GM10266 (cell line): Measurements from ENCODE around the gene ERCC1.

Source experiments
- DNase-seq: peaks from one replicate; pipeline ENCODE4 v3.0.0; 2012; ENCODE audit errors: extremely low spot score
- TF ChIP-seq, protein P1 (sequence below): IDR thresholded peaks from 2 replicates; pipeline ENCODE4 v1.5.1; 2012; ENCODE audit warnings: mild to moderate bottlenecking, low read depth; ENCODE audit not compliant: control insufficient read depth, insufficient read depth; ENCODE audit errors: missing control alignments

Gene ERCC1

DNA sequence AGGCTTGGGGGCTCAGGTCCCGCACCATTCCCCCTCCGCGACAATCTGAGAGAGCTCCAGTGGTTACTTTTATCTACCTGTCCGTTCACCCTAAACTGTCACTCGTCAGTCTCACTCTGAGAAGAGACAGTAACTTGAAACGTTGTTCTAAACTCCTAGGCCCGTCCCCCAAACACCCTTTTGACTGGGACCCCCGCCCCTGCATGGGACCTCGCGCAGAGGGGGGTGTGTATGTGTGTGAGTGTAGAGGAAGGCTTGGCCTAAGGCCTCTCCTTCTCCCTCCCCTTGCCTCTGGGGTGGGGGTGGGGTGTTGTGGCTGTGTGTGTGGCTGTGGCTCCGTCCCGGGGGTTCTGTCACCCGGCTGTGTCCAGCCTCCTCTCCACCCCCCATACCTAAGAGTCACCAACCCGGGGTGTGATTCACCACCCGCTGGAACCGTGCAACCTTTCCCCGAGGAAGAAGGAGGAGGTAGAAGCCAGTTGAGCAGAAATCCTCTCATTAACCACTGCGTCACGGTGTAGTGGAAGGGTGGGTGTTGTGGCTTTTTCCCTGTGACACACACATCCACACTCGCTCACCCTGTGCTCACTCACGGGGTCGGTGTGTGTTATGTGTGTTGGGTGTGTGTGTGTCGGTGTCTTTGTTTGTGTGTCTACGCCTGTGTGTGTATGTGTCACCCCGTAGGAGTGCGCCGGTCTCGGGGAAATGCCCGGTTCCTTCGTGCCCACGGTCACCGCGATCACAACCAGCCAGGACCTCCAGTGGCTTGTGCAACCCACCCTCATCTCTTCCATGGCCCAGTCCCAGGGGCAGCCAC, 46.4 kb upstream of the ERCC1 start:
- TF ChIP-seq, protein P1, sequence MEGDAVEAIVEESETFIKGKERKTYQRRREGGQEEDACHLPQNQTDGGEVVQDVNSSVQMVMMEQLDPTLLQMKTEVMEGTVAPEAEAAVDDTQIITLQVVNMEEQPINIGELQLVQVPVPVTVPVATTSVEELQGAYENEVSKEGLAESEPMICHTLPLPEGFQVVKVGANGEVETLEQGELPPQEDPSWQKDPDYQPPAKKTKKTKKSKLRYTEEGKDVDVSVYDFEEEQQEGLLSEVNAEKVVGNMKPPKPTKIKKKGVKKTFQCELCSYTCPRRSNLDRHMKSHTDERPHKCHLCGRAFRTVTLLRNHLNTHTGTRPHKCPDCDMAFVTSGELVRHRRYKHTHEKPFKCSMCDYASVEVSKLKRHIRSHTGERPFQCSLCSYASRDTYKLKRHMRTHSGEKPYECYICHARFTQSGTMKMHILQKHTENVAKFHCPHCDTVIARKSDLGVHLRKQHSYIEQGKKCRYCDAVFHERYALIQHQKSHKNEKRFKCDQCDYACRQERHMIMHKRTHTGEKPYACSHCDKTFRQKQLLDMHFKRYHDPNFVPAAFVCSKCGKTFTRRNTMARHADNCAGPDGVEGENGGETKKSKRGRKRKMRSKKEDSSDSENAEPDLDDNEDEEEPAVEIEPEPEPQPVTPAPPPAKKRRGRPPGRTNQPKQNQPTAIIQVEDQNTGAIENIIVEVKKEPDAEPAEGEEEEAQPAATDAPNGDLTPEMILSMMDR, result no peak
- no peak for DNase-seq

DNA sequence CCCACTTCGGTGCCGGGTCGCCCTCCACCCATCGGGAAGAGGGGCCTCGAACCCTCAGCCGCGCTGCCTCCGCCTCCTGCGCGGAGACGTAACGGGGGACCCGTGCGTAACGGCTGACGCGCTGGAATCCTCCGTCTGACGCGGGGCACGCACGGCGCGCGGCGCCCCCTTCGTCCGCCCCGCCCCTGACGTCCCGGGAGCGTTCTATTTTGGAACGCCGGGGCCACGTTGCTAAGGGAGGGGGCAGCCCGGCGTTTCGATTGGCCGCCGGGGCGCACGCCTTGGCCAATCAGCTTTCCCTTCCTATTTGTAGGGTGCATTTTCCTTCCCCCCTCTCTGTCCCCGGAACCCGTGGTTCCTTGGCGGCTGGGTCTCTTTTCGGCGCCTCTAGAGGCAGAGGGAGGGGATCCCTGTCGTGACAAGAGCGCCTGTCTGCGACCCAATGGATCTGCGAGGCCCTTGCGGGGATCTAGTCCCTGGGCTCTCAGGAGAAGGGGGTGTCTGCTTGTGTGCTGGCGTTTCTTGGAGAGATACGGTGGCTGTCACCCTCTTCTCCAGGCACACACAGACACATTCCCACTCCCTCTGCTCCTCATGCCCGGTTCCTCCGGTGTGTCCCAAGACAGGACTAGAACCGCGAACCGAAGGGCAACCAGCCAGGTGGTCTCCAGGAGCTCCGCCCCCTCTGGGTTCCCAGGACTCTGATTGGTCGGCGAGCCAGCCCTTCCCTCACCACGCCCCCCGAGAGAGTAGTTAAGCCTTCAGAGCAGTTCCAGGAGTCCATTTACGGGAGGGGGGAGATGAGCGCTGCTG, 45.6 kb upstream of the ERCC1 start:
- DNase-seq, result peak; percentile 97
- TF ChIP-seq, protein P1, result no peak

DNA sequence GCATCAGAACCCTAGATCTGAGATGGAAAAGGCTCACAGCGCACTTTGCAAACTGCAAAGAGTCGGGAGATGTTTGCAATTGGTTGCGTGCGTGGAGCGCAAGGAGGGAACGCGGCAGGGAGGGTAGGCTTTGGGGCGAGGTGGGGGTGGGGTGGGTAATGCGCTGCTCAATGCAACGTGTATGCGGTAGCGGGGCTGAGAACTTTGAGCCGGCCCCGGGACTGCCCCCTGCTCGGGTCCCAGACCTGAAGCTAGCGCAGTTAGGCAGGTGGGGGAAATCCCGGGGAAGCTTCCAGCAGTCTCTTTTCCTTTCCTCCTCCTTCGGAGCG, 45.0 kb upstream of the ERCC1 start:
- DNase-seq, result peak; percentile 54
- TF ChIP-seq, protein P1, result no peak

DNA sequence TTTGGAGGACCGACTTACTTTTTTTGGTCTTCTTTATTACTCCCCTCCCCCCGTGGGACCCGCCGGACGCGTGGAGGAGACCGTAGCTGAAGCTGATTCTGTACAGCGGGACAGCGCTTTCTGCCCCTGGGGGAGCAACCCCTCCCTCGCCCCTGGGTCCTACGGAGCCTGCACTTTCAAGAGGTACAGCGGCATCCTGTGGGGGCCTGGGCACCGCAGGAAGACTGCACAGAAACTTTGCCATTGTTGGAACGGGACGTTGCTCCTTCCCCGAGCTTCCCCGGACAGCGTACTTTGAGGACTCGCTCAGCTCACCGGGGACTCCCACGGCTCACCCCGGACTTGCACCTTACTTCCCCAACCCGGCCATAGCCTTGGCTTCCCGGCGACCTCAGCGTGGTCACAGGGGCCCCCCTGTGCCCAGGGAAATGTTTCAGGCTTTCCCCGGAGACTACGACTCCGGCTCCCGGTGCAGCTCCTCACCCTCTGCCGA, 44.5 kb upstream of the ERCC1 start:
- TF ChIP-seq, protein P1, result no peak
- DNase-seq, result no peak

DNA sequence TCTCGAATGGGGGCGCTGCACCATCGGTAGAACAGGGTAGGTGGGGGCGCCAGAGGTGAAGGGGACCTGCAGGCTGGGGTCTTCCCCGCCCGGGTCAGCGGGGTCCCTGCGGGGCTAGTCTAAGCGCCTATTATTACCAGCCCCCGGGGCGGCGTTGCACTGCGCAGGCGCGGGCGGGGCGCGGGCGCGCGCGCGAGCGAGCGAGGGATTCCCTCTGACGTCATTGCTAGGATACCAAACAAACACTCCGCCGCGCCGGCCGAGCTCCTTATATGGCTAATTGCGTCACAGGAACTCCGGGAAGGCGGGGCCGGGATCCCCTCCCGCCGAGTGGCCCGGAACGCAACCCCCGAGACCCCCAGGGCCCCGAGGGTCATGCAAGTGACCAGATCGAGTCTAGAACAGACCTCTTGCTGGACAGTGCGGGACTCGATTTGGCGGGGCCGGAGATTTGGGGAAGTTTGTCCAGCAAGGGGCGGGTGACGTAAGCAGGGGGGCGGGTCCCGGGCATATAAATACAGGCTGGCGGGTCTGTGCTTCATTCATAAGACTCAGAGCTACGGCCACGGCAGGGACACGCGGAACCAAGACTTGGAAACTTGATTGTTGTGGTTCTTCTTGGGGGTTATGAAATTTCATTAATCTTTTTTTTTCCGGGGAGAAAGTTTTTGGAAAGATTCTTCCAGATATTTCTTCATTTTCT, 43.9 kb upstream of the ERCC1 start, which contains the start of gene FOSB:
Gene FOSB, plus strand, starts transcription at position 541 of the 703 bp plus-strand sequence. CDS start 591 bp downstream, outside the sequence.
- TF ChIP-seq, protein P1, result no peak
- peak; percentile 96 for DNase-seq

DNA sequence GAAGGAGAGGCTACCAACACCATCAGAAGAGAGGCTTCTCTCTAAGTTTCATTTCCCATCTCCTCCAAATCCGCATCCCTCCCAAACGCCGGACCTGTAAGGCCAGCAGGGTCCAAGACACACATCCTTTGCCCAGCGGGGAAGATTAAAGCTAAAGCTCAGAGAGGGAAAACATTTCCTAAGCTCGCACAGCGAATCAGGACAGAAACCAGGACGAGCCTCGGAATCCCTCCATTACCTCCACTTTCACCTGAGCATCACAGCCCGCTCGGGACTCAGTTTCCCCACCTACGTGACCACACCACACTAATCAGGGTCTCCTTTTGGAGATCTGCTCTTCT, 43.4 kb upstream of the ERCC1 start:
- TF ChIP-seq, protein P1, result no peak
- DNase-seq, result no peak
